Stimulated activated CD8-positive, alpha-beta memory T cell treated with anti-CD3 and anti-CD28 coated beads, Interleukin-7, amount 100 ng/mL, for 24 hours (primary cell): ENCODE measurements around the gene EYS.
"Not testable (repeated sequence)": the region's sequence is repeated elsewhere in the genome, so short reads cannot be mapped to it uniquely, and the experiment has no call there.

Experiments used
- DNase-seq: peaks from one replicate; pipeline ENCODE4 v3.0.0-alpha.2; 2020; ENCODE audit warnings: low read depth

Gene EYS

GRCh38 chr6:65452333-65452732 is 254.7 kb downstream of the EYS start:
- no peak for DNase-seq

DNA sequence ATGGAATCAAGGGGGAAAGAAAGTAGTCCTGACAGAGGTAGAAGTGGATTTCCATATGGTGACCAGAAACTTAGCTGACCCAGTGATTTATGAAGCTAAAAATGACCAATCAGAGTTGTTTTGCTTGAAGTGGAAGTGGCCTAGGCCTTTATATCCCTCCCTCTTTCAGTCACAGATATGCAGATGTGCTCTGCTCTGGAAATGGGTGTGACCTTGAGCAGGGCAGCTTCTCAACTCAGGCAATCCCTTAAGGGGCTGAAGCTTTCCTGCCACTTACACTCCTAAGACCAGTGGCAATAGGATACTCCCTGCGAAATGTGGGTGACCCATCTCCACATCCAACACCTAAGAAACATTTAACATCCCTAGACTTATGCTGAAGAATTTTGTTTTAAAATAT is 256.6 kb downstream of the EYS start:
- no peak for DNase-seq

DNA sequence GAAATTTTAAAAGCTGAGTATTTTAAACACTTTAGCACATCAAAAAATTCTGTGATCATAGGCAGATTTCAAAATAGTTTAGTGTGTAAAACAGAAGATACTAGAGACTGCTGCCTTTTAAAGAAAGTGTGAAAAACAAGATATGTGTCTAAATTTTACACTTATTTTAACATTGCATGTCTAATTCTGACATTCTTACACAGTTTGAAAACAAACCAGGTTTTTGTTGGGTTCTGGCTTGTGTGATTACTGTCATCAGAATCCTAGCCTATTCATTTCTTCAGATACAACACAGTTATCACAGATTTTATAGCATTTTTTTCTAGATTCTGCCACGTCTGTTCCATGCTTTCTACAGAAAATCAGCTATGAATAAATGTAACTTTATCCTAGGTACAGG is 257.1 kb downstream of the EYS start:
- no peak for DNase-seq

DNA sequence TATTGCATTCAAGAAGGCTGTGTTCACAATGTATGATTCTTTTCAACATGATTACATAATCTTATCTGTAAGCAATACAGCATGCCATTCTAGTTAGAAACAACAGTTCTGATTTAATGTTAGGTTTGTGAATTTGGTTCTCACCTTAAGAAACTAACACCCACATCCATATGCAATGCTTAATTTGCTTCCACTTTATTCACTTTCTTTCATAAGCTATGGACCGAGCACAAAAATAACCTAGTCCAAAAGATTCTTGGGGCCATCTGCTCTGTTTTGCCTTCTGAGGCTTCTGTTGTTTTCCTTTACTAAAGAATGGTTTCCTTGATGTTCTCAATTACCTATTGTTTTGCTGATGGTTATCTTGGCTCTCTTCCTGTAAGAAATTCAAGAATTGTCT is 258.2 kb downstream of the EYS start:
- DNase-seq, result no peak

- no peak for DNase-seq
These were observed 270.7 kb downstream of the EYS start for GRCh38 chr6:65436281-65436680.

DNA sequence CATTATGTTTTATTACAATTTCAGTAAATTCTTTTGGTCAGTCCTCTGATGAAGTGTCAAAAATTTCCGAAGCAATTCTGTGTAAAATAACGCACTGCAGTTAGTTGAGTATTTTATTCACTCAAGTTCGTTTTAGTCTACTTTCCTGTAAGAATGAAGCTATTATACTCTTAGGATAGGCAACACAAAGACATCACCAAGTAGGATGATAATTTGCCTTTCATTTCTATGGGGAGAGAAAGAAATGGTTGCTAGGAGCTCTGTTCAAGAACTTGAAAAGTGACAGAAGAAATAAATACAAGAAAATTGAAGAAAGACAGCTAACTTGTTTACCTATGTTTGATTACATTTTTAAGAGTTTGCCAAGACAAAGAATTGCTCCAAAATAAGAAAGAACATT is 290.4 kb downstream of the EYS start:
- no peak for DNase-seq

GRCh38 chr6:65410309-65410708 is 296.7 kb downstream of the EYS start:
- no peak for DNase-seq

DNA sequence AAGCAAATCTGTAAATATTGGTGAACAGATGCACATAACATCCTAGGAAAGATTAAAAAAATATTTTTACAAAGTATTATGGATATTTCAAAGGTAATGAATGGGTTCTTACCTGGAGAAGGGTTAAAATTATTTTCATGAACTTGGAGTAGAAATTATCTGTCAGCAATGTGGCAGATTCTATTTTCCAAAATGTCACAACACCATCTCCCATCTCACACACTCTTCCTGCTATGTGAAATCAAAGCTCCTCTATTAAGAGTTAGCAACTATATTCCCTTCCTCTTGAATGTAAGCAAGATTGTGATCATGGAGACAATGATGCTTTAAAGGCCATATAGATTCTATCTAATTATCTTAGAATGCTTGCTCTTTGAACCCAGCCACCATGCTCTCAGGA is 304.5 kb downstream of the EYS start:
- DNase-seq, result no peak

DNA sequence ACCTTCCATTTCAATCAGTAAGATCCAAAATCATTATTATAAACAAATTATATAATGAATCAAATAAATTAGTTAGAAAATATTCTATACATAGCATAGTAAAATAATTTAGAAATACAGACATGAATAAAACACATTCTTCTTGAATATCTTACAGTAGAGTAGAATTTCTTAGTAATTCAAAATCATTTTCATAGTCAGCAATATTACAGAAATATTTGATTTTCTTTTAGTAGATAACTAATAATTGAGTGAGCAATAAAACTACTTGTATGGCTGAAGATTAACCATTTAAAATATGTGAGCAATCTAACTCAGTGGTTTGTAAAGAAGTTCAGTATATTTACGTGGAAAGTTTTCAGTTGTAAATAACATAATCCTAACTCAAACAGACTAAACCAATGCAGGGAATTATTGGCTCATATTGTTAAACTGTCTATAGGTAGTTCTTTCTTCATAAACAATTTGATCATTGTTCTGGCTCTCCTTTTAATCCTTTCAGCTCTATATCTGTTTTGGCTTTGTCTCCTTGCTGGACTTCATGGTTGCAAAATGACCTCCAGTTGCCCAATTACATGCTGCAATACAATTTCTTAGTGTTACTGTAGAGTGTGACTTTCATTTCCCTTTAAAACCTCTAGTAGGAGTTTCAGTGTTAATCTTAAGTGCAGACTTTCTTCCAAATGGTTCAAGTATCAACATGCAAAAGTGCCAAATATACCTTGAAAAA is 307.5 kb downstream of the EYS start:
- no peak for DNase-seq

DNA sequence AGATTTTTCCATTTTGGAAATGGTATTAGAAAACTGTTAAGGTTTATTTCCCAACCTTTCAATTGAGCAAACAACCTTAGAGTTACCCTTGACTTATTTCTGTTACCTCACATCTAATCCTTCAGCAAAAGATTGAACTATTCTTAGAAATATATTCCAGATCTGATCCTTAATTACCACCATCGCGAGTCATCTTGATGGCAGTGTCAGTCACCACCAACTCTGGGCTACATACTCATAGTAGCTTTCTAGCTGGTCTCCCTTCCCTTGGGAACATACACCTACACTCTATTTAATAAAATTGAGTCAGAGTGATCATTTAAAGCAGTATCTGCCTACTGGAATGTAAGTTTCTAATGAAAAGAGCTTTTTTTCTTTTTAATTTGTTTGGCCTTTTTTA is 308.2 kb downstream of the EYS start:
- no peak for DNase-seq

- DNase-seq, result no peak
These were observed 356.5 kb downstream of the EYS start for GRCh38 chr6:65350530-65350929.

- not testable (repeated sequence) for DNase-seq
These were observed 404.4 kb downstream of the EYS start for GRCh38 chr6:65302655-65303054.

DNA sequence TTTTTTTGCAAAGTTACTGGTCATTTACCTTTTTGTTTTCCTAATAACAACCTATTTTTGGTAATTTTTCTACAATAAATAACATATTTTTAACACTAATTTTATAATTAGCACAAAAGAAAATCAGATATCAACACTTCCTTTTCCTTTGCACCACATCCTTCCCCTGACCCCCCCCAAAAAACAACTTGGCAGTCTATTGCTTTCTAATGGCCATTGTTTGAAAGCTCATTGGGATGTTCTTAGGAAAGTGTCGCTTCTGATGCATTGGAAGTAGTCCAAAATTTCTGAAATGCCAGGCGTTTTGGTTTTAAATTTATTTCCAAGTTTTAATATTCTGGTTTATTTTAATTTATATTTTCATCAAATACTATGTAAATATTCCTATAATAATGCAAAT is 407.8 kb downstream of the EYS start:
- DNase-seq, result no peak

GRCh38 chr6:65295812-65296211 is 411.2 kb downstream of the EYS start:
- no peak for DNase-seq

DNA sequence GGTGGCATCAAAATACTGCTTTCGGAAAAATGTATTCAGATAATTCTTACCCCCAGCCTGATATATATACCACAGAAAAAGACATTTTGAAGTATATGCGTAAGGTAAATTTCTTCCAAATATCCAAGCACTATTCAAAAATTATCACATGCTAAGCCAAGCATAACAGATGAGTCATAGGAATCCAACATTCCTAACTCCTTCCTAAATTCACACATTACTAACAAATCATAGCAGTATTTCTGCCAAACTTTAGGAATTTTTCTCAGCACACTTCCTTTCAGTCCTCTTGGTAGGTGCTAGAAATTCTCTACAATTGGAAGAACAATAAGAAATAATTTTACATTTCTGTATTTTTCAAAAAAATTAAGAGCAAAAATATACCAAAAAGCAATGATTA is 417.5 kb downstream of the EYS start:
- DNase-seq, result no peak

DNA sequence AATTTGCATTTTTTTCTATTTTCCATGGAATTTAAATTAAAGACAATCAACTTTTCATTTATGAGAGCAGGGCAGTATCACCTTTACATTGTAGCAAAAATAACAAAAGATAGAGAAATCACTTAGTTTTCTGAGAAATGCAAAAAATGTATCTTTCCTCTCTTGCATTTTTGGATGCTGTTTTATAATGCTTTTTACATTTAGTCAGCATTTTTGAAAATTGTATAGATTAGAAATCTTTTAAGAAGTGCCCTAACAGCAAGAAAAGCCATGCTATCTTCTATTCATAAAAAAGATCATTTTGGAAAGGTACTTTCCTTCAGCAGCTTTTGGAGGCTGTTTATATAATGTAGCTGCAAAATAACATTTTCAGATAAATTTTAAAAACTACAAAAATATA is 421.8 kb downstream of the EYS start:
- DNase-seq, result no peak

DNA sequence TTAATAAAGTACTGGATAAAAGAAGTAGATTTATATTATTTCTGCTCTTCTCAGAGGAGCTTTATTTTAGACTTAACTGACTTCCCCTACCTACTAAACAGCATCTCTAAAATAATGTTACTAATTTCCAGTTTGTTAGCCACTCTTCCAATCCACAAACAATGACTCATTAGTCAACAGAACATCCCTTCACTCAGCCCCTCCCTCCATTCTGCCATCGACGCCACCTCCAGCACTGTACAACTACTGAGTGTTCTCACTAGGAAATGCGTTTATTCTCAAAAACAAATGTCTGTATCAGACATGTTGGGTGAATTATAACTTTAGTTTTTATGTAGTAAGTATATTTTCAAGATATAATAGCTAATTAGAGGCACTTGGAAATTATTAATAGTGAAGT is 427.0 kb downstream of the EYS start:
- no peak for DNase-seq

DNA sequence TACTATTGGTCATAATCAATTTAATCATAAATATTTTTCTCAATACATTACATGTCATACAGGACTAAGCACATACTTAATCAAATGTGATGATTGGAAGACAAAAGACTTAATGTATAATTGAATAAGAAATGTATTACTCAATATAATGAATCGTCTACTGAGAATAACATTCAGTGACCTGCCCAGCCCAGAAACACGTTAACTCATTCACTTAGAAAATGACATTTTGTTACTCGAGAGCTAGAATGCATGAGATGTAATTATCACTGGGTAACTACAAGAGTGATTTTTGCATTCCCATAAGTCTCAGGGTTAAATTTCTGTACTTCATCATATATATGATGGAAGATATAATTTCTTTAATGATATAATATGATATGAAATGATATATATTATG is 444.8 kb downstream of the EYS start:
- no peak for DNase-seq

GRCh38 chr6:65259982-65260381 is 447.0 kb downstream of the EYS start:
- DNase-seq, result no peak

GRCh38 chr6:65259059-65259458 is 448.0 kb downstream of the EYS start:
- no peak for DNase-seq

DNA sequence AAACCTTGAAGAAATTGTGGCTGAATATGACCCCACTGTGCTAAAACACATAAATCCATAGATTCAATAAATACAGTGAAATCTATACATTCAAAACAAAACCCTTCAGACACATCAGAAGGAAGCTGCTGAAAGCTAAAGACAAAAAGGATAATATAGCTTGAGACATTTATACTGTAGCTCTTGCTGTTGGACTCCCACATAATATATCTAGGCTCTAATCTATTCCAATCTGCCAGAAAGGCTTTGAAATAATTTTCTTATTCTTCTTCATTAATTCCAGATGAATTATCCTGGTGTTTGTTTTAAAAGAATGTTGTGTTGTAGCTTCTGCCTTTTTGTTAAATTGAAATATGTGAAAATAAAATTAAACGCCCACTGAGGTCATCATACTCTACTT is 454.0 kb downstream of the EYS start:
- no peak for DNase-seq

GRCh38 chr6:65248101-65248610 is 458.9 kb downstream of the EYS start:
- no peak for DNase-seq

- DNase-seq, result no peak
These were observed 475.4 kb downstream of the EYS start for GRCh38 chr6:65231616-65232015.

- no peak for DNase-seq
These were observed 477.2 kb downstream of the EYS start for GRCh38 chr6:65229825-65230224.
